Measurements from ENCODE around the gene RHEX. TPM values are rescaled to one million over a fixed set of nuclear protein-coding genes. Genes with fewer than 3 reads are reported as not detected.
"Not testable (repeated sequence)": the region's sequence is repeated elsewhere in the genome, so short reads cannot be mapped to it uniquely, and the experiment has no call there.

Gene RHEX
- total and polyA plus RNA-seq, 4 donors = 0.57 to 7.4 (median 1.2) TPM

- ATAC-seq (ENCODE audit: insufficient read depth, low FRiP score) = no peak
Measured at GRCh38 chr1:206058927-206059292, 5.9 kb downstream of the RHEX start.

GRCh38 chr1:206059355-206059915 lies 6.5 kb downstream of the RHEX start:
- H3K4me1 ChIP-seq (ENCODE audit: control insufficient read depth in 5 of 5, insufficient read depth in 5 of 5, low read length in 5 of 5) = no peaks in the 10 kb centered on the region
- H3K36me3 ChIP-seq (ENCODE audit: control insufficient read depth in 4 of 4, insufficient read depth in 4 of 4, low read length in 4 of 4) = no peaks in the 10 kb centered on the region
- DNase-seq (no peak), ATAC-seq (ENCODE audit: insufficient read depth, low FRiP score) (no peak)
- 86 to 98% methylated on average over 3 of the region's 3 CpGs for WGBS, 2 donors
- no peaks in the 10 kb centered on the region for H3K9me3 ChIP-seq (ENCODE audit: control insufficient read depth in 4 of 4, insufficient read depth in 3 of 4, low read length in 3 of 4)
- no peak overlapping the region for H3K27ac ChIP-seq (ENCODE audit: low read depth in 1 of 2, low read length in 1 of 2)
- no peak for TF ChIP-seq CTCF (IDR thresholded peaks at IDR 0.05; ENCODE audit: control extremely low read depth, extremely low read depth)
- H3K27me3 ChIP-seq (ENCODE audit: control insufficient read depth in 3 of 3, insufficient read depth in 3 of 3, low read length in 2 of 3) = peaks cover 0 to 2% (median 0%) of the 10 kb centered on the region in 3 donors
- no peak overlapping the region for H3K4me3 ChIP-seq
- no peak overlapping the region for H3K9ac ChIP-seq (ENCODE audit: insufficient read depth in 1 of 2, low read length in 2 of 2)

More at GRCh38 chr1:206058927-206059292, 5.9 kb downstream of the RHEX start:
- no peak overlapping the region for H3K4me3 ChIP-seq
- H3K27me3 ChIP-seq (ENCODE audit: control insufficient read depth in 3 of 3, insufficient read depth in 3 of 3, low read length in 2 of 3) = peaks cover 0 to 2% (median 0%) of the 10 kb centered on the region in 3 donors
- no peak overlapping the region for H3K27ac ChIP-seq (ENCODE audit: low read depth in 1 of 2, low read length in 1 of 2)
- no peaks in the 10 kb centered on the region for H3K9me3 ChIP-seq (ENCODE audit: control insufficient read depth in 4 of 4, insufficient read depth in 3 of 4, low read length in 3 of 4)
- no peak for DNase-seq
- 98 to 100% methylated on average over 1 of the region's 1 CpG for WGBS, 2 donors
- no peak overlapping the region for H3K9ac ChIP-seq (ENCODE audit: insufficient read depth in 1 of 2, low read length in 2 of 2)
- no peaks in the 10 kb centered on the region for H3K36me3 ChIP-seq (ENCODE audit: control insufficient read depth in 4 of 4, insufficient read depth in 4 of 4, low read length in 4 of 4)
- H3K4me1 ChIP-seq (ENCODE audit: control insufficient read depth in 5 of 5, insufficient read depth in 5 of 5, low read length in 5 of 5) = no peaks in the 10 kb centered on the region
- TF ChIP-seq CTCF (IDR thresholded peaks at IDR 0.05; ENCODE audit: control extremely low read depth, extremely low read depth) = no peak

- DNase-seq (no peak), ATAC-seq (ENCODE audit: insufficient read depth, low FRiP score) (no peak)
- no peak overlapping the region for H3K4me3 ChIP-seq
- WGBS, 2 donors = 94% methylated on average over 3 of the region's 3 CpGs
- TF ChIP-seq CTCF (IDR thresholded peaks at IDR 0.05; ENCODE audit: control extremely low read depth, extremely low read depth) = no peak
- H3K27me3 ChIP-seq (ENCODE audit: control insufficient read depth in 3 of 3, insufficient read depth in 3 of 3, low read length in 2 of 3) = no peaks in the 10 kb centered on the region
- H3K4me1 ChIP-seq (ENCODE audit: control insufficient read depth in 5 of 5, insufficient read depth in 5 of 5, low read length in 5 of 5) = no peaks in the 10 kb centered on the region
- H3K9me3 ChIP-seq (ENCODE audit: control insufficient read depth in 4 of 4, insufficient read depth in 3 of 4, low read length in 3 of 4) = no peaks in the 10 kb centered on the region
- no peaks in the 10 kb centered on the region for H3K36me3 ChIP-seq (ENCODE audit: control insufficient read depth in 4 of 4, insufficient read depth in 4 of 4, low read length in 4 of 4)
- H3K27ac ChIP-seq (ENCODE audit: low read depth in 1 of 2, low read length in 1 of 2) = no peak overlapping the region
- no peak overlapping the region for H3K9ac ChIP-seq (ENCODE audit: insufficient read depth in 1 of 2, low read length in 2 of 2)
Measured at GRCh38 chr1:206060844-206061243, 7.9 kb downstream of the RHEX start.

GRCh38 chr1:206062464-206062863 lies 9.5 kb downstream of the RHEX start:
- no peak for ATAC-seq (ENCODE audit: insufficient read depth, low FRiP score)
- no peaks in the 10 kb centered on the region for H3K9me3 ChIP-seq (ENCODE audit: control insufficient read depth in 4 of 4, insufficient read depth in 3 of 4, low read length in 3 of 4)
- H3K36me3 ChIP-seq (ENCODE audit: control insufficient read depth in 4 of 4, insufficient read depth in 4 of 4, low read length in 4 of 4) = no peaks in the 10 kb centered on the region
- no peak overlapping the region for H3K27ac ChIP-seq (ENCODE audit: low read depth in 1 of 2, low read length in 1 of 2)
- no peak overlapping the region for H3K4me3 ChIP-seq
- TF ChIP-seq CTCF (IDR thresholded peaks at IDR 0.05; ENCODE audit: control extremely low read depth, extremely low read depth) = no peak
- no peak for DNase-seq
- H3K9ac ChIP-seq (ENCODE audit: insufficient read depth in 1 of 2, low read length in 2 of 2) = no peak overlapping the region
- no peaks in the 10 kb centered on the region for H3K27me3 ChIP-seq (ENCODE audit: control insufficient read depth in 3 of 3, insufficient read depth in 3 of 3, low read length in 2 of 3)
- WGBS, 2 donors = 82 to 91% methylated on average over 6 of the region's 6 CpGs
- H3K4me1 ChIP-seq (ENCODE audit: control insufficient read depth in 5 of 5, insufficient read depth in 5 of 5, low read length in 5 of 5) = peaks cover 0 to 4% (median 0%) of the 10 kb centered on the region in 5 donors

GRCh38 chr1:206064001-206064400 lies 11.0 kb downstream of the RHEX start:
- H3K4me1 ChIP-seq (ENCODE audit: control insufficient read depth in 5 of 5, insufficient read depth in 5 of 5, low read length in 5 of 5); H3K9me3 ChIP-seq (ENCODE audit: control insufficient read depth in 4 of 4, insufficient read depth in 3 of 4, low read length in 3 of 4); H3K27ac ChIP-seq (ENCODE audit: low read depth in 1 of 2, low read length in 1 of 2); H3K27me3 ChIP-seq (ENCODE audit: control insufficient read depth in 3 of 3, insufficient read depth in 3 of 3, low read length in 2 of 3); H3K4me3 ChIP-seq; DNase-seq; ATAC-seq (ENCODE audit: insufficient read depth, low FRiP score); H3K36me3 ChIP-seq (ENCODE audit: control insufficient read depth in 4 of 4, insufficient read depth in 4 of 4, low read length in 4 of 4); H3K9ac ChIP-seq (ENCODE audit: insufficient read depth in 1 of 2, low read length in 2 of 2): not testable (repeated sequence)
- 94 to 100% methylated on average over 1 to 26 of the region's 35 CpGs for WGBS, 2 donors

Measured in lung (tissue), 12 donors.